Upper lobe of left lung (tissue), 4 donors: ENCODE results near the gene ACACA.

ENCODE experiments used
- POLR2A ChIP-seq, 4 donors: fragments of 450-650 bp; IDR thresholded peaks; one replicate each; pipeline ENCODE4 v1.5.1; 2016 to 2017; ENCODE audit warnings: antibody characterized with exemption in 4 of 4, mild to moderate bottlenecking in 2 of 4
- TF ChIP-seq, protein P1 (sequence below), 6 experiments: fragments of 450-650 bp in 4 of 6; fragments of 200-600 bp in 2 of 6; sonication (generic) in 2 of 6; IDR thresholded peaks; one replicate each; pipeline ENCODE4 v1.5.1; 2016 to 2019; ENCODE audit warnings: antibody characterized with exemption in 6 of 6

DNA sequence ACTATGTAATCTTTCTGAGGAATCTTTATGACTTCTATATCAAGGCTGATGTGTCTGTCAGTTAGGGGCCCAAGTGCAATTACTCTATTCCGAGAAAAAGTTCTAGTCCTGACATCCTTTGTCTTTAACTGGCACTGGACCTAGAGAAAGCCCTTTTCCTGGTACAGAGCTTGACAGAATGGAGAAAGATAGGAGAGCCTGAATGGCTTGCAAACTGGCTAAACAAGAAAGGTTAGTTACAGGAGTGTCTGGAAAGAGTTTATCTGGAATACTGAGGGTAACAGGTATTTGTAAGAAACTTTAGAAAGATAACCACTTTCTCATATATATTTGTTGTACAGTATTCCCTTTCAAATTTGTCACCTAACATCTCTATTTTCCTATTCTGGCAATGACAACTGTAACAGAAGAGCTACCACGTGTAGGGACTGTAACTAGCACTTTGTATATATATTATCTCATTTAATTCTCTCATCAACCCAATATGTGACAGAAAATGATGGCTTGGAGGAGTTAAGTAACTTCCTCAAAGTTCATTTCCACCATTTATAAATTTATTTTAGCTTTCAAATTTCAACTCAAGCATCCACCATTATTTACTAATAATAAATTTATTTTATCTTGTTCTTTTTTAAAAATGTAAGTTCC is 128.3 kb downstream of the ACACA start:
- TF ChIP-seq, protein P1, sequence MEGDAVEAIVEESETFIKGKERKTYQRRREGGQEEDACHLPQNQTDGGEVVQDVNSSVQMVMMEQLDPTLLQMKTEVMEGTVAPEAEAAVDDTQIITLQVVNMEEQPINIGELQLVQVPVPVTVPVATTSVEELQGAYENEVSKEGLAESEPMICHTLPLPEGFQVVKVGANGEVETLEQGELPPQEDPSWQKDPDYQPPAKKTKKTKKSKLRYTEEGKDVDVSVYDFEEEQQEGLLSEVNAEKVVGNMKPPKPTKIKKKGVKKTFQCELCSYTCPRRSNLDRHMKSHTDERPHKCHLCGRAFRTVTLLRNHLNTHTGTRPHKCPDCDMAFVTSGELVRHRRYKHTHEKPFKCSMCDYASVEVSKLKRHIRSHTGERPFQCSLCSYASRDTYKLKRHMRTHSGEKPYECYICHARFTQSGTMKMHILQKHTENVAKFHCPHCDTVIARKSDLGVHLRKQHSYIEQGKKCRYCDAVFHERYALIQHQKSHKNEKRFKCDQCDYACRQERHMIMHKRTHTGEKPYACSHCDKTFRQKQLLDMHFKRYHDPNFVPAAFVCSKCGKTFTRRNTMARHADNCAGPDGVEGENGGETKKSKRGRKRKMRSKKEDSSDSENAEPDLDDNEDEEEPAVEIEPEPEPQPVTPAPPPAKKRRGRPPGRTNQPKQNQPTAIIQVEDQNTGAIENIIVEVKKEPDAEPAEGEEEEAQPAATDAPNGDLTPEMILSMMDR (IDR thresholded peaks at IDR 0.05) = no peak
- no peak for TF ChIP-seq POLR2A (IDR thresholded peaks at IDR 0.05)
